GM19328 (cell line): Measurements from ENCODE around the gene MAGOH.
"Not testable (repeated sequence)": the region's sequence is repeated elsewhere in the genome, so short reads cannot be mapped to it uniquely, and the experiment has no call there.

Source experiments
- ATAC-seq: cut with Tn5 transposase; IDR thresholded peaks from one replicate; pipeline ENCODE4 v1.9.1; 2021; ENCODE audit warnings: mild to moderate bottlenecking, moderate library complexity; ENCODE audit not compliant: unreplicated experiment

The MAGOH gene

GRCh38 chr1:53190210-53190611, 48.1 kb downstream of the MAGOH start:
- no peak for ATAC-seq

GRCh38 chr1:53189061-53189460, 49.3 kb downstream of the MAGOH start:
- ATAC-seq: no peak

GRCh38 chr1:53188099-53188498, 50.2 kb downstream of the MAGOH start:
- ATAC-seq: no peak

GRCh38 chr1:53187401-53187800, 50.9 kb downstream of the MAGOH start:
- no peak for ATAC-seq

GRCh38 chr1:53186533-53186932, 51.8 kb downstream of the MAGOH start:
- no peak for ATAC-seq

GRCh38 chr1:53185955-53186297, 52.4 kb downstream of the MAGOH start:
- ATAC-seq: not testable (repeated sequence)

- ATAC-seq: no peak
These were observed 55.0 kb downstream of the MAGOH start for GRCh38 chr1:53183095-53183990.

GRCh38 chr1:53182716-53183094, 55.6 kb downstream of the MAGOH start:
- ATAC-seq: no peak

- ATAC-seq: no peak
These were observed 56.2 kb downstream of the MAGOH start for GRCh38 chr1:53182111-53182593.

- ATAC-seq: no peak
These were observed 57.4 kb downstream of the MAGOH start for GRCh38 chr1:53180951-53181350.

- no peak for ATAC-seq
These were observed 58.1 kb downstream of the MAGOH start for GRCh38 chr1:53180226-53180625.
